Loucy (cell line): ENCODE measurements around the gene DLG2.
"Not testable (repeated sequence)": the region's sequence is repeated elsewhere in the genome, so short reads cannot be mapped to it uniquely, and the experiment has no call there.

Source experiments
- H2AFZ ChIP-seq: fragments of 200-600 bp; sonication (generic); 2 replicates; pipeline ENCODE4 v1.6.0; 2016; ENCODE audit warnings: antibody characterized with exemption, mild to moderate bottlenecking, low read length, moderate library complexity
- H3F3A ChIP-seq: fragments of 200-600 bp; 2 replicates; pipeline ENCODE4 v1.6.0; 2016; ENCODE audit warnings: antibody characterized with exemption, low read depth, mild to moderate bottlenecking
- H3K27me3 ChIP-seq: fragments of 200-600 bp; sonication (generic); 2 replicates; pipeline ENCODE4 v1.6.1; 2014; ENCODE audit warnings: low read length, mild to moderate bottlenecking; ENCODE audit not compliant: insufficient read depth, poor library complexity, severe bottlenecking
- H3K36me3 ChIP-seq: fragments of 200-600 bp; sonication (generic); 2 replicates; pipeline ENCODE4 v1.6.1; 2016; ENCODE audit warnings: low read length; ENCODE audit not compliant: insufficient read depth
- H3K4me1 ChIP-seq: fragments of 200-600 bp; sonication (generic); 2 replicates; pipeline ENCODE4 v1.5.1; 2014; ENCODE audit warnings: low read length, mild to moderate bottlenecking; ENCODE audit not compliant: insufficient read depth, poor library complexity, severe bottlenecking
- H3K4me2 ChIP-seq: fragments of 200-600 bp; sonication (generic); 2 replicates; pipeline ENCODE4 v1.6.0; 2014; ENCODE audit warnings: antibody characterized with exemption, low read length, low read depth, mild to moderate bottlenecking; ENCODE audit not compliant: poor library complexity, severe bottlenecking
- H3K4me3 ChIP-seq: fragments of 200-600 bp; sonication (generic); 2 replicates; pipeline ENCODE4 v1.5.1; 2014; ENCODE audit warnings: low read length, mild to moderate bottlenecking, mixed read lengths; ENCODE audit not compliant: poor library complexity, severe bottlenecking
- H3K79me2 ChIP-seq: fragments of 200-600 bp; sonication (generic); 2 replicates; pipeline ENCODE4 v1.6.1; 2014; ENCODE audit warnings: low read length; ENCODE audit not compliant: insufficient read depth
- H3K9ac ChIP-seq: fragments of 200-600 bp; sonication (generic); 2 replicates; pipeline ENCODE4 v1.6.0; 2014; ENCODE audit warnings: mild to moderate bottlenecking, low read depth, low read length, moderate library complexity; ENCODE audit not compliant: poor library complexity, severe bottlenecking
- H3K9me2 ChIP-seq: fragments of 200-600 bp; sonication (generic); replicated peaks from 2 replicates; pipeline ENCODE4 v1.6.1; 2016; ENCODE audit warnings: low read depth, low read length, mixed read lengths
- H3K9me3 ChIP-seq: fragments of 200-600 bp; sonication (generic); 2 replicates; pipeline ENCODE4 v1.6.1; 2014; ENCODE audit warnings: mild to moderate bottlenecking, antibody characterized with exemption, low read length, low read depth; ENCODE audit not compliant: insufficient read depth
- H4K20me1 ChIP-seq: fragments of 200-600 bp; sonication (generic); 2 replicates; pipeline ENCODE4 v1.6.0; 2014; ENCODE audit warnings: antibody characterized with exemption, low read length, mild to moderate bottlenecking; ENCODE audit not compliant: insufficient read depth, poor library complexity, severe bottlenecking
- EZH2phosphoT487 ChIP-seq: fragments of 200-600 bp; IDR thresholded peaks from 2 replicates; pipeline ENCODE4 v1.6.1; 2018; ENCODE audit warnings: antibody characterized with exemption, mild to moderate bottlenecking, moderate library complexity, borderline replicate concordance
- TF ChIP-seq, protein P1 (sequence below): fragments of 200-600 bp; sonication (generic); conservative IDR thresholded peaks from 2 replicates; pipeline ENCODE4 v1.5.1; 2014; ENCODE audit warnings: mild to moderate bottlenecking, antibody characterized with exemption, low read length

DLG2 gene

DNA sequence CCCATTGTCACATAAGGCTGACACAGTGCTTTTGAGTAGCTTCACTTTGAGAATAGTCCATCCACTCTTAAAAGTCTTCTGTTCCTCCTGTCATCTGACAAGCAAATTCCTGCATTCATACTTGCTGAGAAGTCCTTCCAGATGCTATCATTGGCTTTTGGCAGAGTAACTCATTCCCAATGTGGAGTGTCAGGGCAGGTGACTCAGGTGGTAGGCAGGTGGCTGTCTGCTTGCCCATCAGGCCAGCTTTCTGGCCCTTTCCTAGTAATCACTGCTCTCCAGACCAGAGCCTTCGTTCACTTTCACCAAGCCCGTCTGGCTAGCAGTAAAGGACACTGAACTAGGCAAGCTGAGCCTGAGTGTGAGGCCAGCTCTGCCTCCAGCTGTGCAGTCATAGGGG, 2178.5 kb downstream of the DLG2 start:
- no peak overlapping the region for H3K4me2 ChIP-seq
- H4K20me1 ChIP-seq, result no peaks in the 10 kb centered on the region
- H2AFZ ChIP-seq, result no peak overlapping the region
- no peak overlapping the region for H3K4me3 ChIP-seq
- H3K9me3 ChIP-seq, result no peaks in the 10 kb centered on the region
- no peaks in the 10 kb centered on the region for H3K4me1 ChIP-seq
- no peaks in the 10 kb centered on the region for H3K36me3 ChIP-seq
- H3K27me3 ChIP-seq, result no peaks in the 10 kb centered on the region
- H3K9me2 ChIP-seq, result no peaks in the 10 kb centered on the region
- no peak overlapping the region for H3K9ac ChIP-seq
- TF ChIP-seq EZH2phosphoT487, result no peak
- TF ChIP-seq, protein P1, sequence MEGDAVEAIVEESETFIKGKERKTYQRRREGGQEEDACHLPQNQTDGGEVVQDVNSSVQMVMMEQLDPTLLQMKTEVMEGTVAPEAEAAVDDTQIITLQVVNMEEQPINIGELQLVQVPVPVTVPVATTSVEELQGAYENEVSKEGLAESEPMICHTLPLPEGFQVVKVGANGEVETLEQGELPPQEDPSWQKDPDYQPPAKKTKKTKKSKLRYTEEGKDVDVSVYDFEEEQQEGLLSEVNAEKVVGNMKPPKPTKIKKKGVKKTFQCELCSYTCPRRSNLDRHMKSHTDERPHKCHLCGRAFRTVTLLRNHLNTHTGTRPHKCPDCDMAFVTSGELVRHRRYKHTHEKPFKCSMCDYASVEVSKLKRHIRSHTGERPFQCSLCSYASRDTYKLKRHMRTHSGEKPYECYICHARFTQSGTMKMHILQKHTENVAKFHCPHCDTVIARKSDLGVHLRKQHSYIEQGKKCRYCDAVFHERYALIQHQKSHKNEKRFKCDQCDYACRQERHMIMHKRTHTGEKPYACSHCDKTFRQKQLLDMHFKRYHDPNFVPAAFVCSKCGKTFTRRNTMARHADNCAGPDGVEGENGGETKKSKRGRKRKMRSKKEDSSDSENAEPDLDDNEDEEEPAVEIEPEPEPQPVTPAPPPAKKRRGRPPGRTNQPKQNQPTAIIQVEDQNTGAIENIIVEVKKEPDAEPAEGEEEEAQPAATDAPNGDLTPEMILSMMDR, result no peak
- no peaks in the 10 kb centered on the region for H3K79me2 ChIP-seq
- H3F3A ChIP-seq, result no peaks in the 10 kb centered on the region

DNA sequence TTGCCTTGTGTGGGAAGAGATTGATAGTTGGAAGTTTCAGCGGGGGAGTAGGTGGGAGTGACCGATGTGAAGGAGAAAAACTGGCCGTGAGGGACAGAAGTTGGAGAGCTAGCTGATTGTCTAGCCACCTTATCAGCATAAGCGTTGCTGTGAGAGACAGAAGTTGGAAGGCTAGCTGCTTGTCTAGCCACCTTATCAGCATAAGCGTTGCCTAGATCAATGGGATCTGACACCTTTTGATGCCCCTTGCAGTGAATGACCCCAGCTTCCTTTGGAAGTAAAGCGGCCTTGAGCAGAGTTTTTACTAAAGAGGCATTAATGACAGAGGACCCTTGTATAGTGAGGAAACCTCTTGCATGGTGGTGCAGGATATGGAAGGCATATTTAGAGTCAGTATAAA, 2183.3 kb downstream of the DLG2 start:
- not testable (repeated sequence) for H3K4me2 ChIP-seq, H3K79me2 ChIP-seq, H3K9me3 ChIP-seq, H3K9ac ChIP-seq, H3K27me3 ChIP-seq, H4K20me1 ChIP-seq, H3K4me3 ChIP-seq, H3K9me2 ChIP-seq, H3F3A ChIP-seq, H2AFZ ChIP-seq, H3K4me1 ChIP-seq, H3K36me3 ChIP-seq

DNA sequence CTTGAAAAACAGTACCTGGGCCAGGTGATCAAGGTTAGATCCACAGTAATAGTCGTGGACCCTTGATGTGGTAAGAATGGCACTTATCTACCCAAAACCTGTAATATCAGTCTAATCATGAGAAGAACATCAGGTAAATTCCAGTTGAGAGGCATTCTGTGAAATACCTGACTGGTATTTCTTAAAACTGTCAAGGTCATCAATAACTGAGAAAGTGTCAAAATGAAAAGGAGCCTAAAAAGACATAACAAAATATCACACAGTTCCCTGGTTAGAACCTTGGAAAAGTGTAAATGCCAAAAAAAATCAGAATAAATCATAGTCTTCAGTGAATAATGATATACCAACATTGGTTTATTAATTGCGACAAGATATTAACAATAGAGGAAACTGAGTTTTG, 2185.5 kb downstream of the DLG2 start:
- no peaks in the 10 kb centered on the region for H3K36me3 ChIP-seq
- H3K9ac ChIP-seq, result no peak overlapping the region
- no peaks in the 10 kb centered on the region for H4K20me1 ChIP-seq
- H3K9me2 ChIP-seq, result no peaks in the 10 kb centered on the region
- H2AFZ ChIP-seq, result no peak overlapping the region
- no peaks in the 10 kb centered on the region for H3K4me1 ChIP-seq
- no peaks in the 10 kb centered on the region for H3K27me3 ChIP-seq
- H3K9me3 ChIP-seq, result no peaks in the 10 kb centered on the region; the same call in 1 of the 2 replicates
- no peak overlapping the region for H3K4me3 ChIP-seq
- H3F3A ChIP-seq, result no peaks in the 10 kb centered on the region
- H3K4me2 ChIP-seq, result no peak overlapping the region
- no peaks in the 10 kb centered on the region for H3K79me2 ChIP-seq
- TF ChIP-seq, protein P1, result no peak
- TF ChIP-seq EZH2phosphoT487, result no peak

DNA sequence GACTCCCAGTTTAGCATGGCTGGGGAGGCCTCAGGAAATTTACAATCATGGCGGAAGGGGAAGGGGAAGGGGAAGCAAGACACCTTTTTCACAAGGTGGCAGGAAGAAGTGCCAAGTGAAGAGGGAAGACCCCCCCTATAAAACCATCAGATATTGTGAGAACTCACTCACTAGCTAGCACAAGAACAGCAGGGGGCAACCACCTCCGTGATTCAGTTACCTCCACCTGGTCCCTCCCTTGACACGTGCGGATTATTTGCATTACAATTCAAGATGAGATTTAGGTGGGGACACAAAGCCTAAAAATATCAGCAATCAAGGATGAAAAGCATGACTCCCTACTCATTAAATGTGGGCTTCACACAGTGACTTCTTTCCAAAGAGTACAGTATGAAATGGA, 2186.0 kb downstream of the DLG2 start:
- no peak overlapping the region for H3K9ac ChIP-seq
- no peaks in the 10 kb centered on the region for H3K9me2 ChIP-seq
- H3K27me3 ChIP-seq, result no peaks in the 10 kb centered on the region
- no peak for TF ChIP-seq EZH2phosphoT487
- TF ChIP-seq, protein P1, result no peak
- H2AFZ ChIP-seq, result no peak overlapping the region
- H3K4me2 ChIP-seq, result no peak overlapping the region
- no peaks in the 10 kb centered on the region for H4K20me1 ChIP-seq
- no peaks in the 10 kb centered on the region; the same call in 1 of the 2 replicates for H3K9me3 ChIP-seq
- no peaks in the 10 kb centered on the region for H3F3A ChIP-seq
- H3K4me1 ChIP-seq, result no peaks in the 10 kb centered on the region
- no peaks in the 10 kb centered on the region for H3K79me2 ChIP-seq
- no peak overlapping the region for H3K4me3 ChIP-seq
- H3K36me3 ChIP-seq, result no peaks in the 10 kb centered on the region
